ENCODE measurements around the gene SLC26A9.

Gene SLC26A9

GRCh38 chr1:205880923-205881322, 62.3 kb downstream of the SLC26A9 start:
- TF ChIP-seq SIN3A (IDR thresholded peaks at IDR 0.05; ENCODE audit: borderline replicate concordance, insufficient read depth, low read length) = no peak
- no peak for TF ChIP-seq TAF1 (IDR thresholded peaks at IDR 0.05; ENCODE audit: borderline replicate concordance, insufficient read depth, low read length)
- no peak for TF ChIP-seq REST (IDR thresholded peaks at IDR 0.05; ENCODE audit: insufficient read depth in 1 of 2, low read depth in 2 of 2, low read length in 2 of 2)
- TF ChIP-seq POLR2AphosphoS5 (IDR thresholded peaks at IDR 0.05; ENCODE audit: low read depth, low read length) = no peak
- no peak for TF ChIP-seq FOXP2 (optimal IDR thresholded peaks at IDR 0.05; ENCODE audit: borderline replicate concordance, extremely low read depth, extremely low read length, insufficient read depth)

DNA sequence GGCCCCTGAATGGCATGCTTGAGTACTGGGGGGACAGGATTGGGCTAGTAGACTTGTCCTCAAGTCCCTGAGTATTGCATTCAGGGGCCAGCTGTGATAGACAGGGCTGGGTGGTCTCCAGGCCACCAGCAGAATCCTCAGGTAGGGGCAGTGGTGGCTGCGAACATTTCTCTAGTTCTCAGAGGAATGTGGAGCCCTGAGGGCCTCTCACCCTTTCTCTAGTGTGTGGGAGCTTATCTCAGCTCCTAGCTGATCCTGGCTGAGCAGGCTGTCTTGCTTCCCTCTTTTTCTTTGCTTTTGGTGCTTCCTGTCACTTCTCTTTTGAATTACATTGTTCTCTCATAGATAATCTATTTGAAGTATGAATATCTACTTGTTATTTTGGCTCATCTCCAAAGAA, 63.3 kb downstream of the SLC26A9 start:
- TF ChIP-seq SIN3A (IDR thresholded peaks at IDR 0.05; ENCODE audit: borderline replicate concordance, insufficient read depth, low read length) (no peak), REST (IDR thresholded peaks at IDR 0.05; ENCODE audit: insufficient read depth in 1 of 2, low read depth in 2 of 2, low read length in 2 of 2) (no peak), TAF1 (IDR thresholded peaks at IDR 0.05; ENCODE audit: borderline replicate concordance, insufficient read depth, low read length) (no peak), POLR2AphosphoS5 (IDR thresholded peaks at IDR 0.05; ENCODE audit: low read depth, low read length) (no peak), FOXP2 (optimal IDR thresholded peaks at IDR 0.05; ENCODE audit: borderline replicate concordance, extremely low read depth, extremely low read length, insufficient read depth) (no peak)

DNA sequence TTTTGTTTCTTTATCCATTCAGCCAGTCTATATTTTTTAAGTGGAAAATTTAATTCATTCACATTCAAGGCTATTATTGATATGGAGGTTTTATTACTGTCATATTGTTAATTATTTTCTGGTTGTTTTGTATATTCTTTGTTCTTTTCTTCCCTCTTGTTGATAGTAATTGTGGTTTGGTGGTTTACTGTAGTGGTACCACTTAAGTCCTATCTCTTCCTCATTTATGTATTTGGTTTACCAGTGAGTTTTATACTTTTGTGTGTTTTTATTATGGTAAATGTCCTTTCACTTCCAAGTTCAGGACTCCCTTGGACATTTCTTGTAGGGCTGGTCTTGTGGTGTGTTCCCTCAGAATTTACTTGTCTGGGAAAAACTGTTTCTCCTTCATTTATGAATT, 65.2 kb downstream of the SLC26A9 start:
- TF ChIP-seq POLR2AphosphoS5 (IDR thresholded peaks at IDR 0.05; ENCODE audit: low read depth, low read length) (no peak), FOXP2 (optimal IDR thresholded peaks at IDR 0.05; ENCODE audit: borderline replicate concordance, extremely low read depth, extremely low read length, insufficient read depth) (no peak), SIN3A (IDR thresholded peaks at IDR 0.05; ENCODE audit: borderline replicate concordance, insufficient read depth, low read length) (no peak), REST (IDR thresholded peaks at IDR 0.05; ENCODE audit: insufficient read depth in 1 of 2, low read depth in 2 of 2, low read length in 2 of 2) (no peak), TAF1 (IDR thresholded peaks at IDR 0.05; ENCODE audit: borderline replicate concordance, insufficient read depth, low read length) (no peak)

GRCh38 chr1:205870236-205870635, 73.0 kb downstream of the SLC26A9 start:
- no peak for TF ChIP-seq POLR2AphosphoS5 (IDR thresholded peaks at IDR 0.05; ENCODE audit: low read depth, low read length)
- TF ChIP-seq FOXP2 (optimal IDR thresholded peaks at IDR 0.05; ENCODE audit: borderline replicate concordance, extremely low read depth, extremely low read length, insufficient read depth) = no peak
- TF ChIP-seq SIN3A (IDR thresholded peaks at IDR 0.05; ENCODE audit: borderline replicate concordance, insufficient read depth, low read length) = no peak
- no peak for TF ChIP-seq REST (IDR thresholded peaks at IDR 0.05; ENCODE audit: insufficient read depth in 1 of 2, low read depth in 2 of 2, low read length in 2 of 2)
- TF ChIP-seq TAF1 (IDR thresholded peaks at IDR 0.05; ENCODE audit: borderline replicate concordance, insufficient read depth, low read length) = no peak

Measured in PFSK-1 (cell line).